ENCODE measurements around the gene PHF23. TPM values are rescaled to one million over a fixed set of nuclear protein-coding genes. Genes with fewer than 3 reads are reported as not detected.

Gene PHF23
- total RNA-seq (10 to 100 TPM; 19.2 to 23.2 TPM), total RNA-seq (22.8 to 60.4 reads per million in 2 donors)

- Mint-ChIP-seq H3K27me3 (no peaks in the 10 kb centered on the region), H3K4me3 (peak within 1 kb of the TSS; percentile 99), H3K36me3 (ENCODE audit: low read depth) (peaks cover 7% of the 10 kb centered on the region), H3K27ac (peak within 1 kb of the TSS; percentile 100), H3K4me1 (peaks cover 54% of the 10 kb centered on the region)
- DNase-seq (peak; percentile 92 to 96 (median 95)), ATAC-seq (peak; percentile 74)
- no peaks in the 10 kb centered on the region for H3K9me3 ChIP-seq (ENCODE audit: control insufficient read depth, low read length, poor library complexity, severe bottlenecking)
Observed at GRCh38 chr17:7239091-7240027, at the start of gene PHF23. PHF23 (minus strand) TSS chr17:7239457; CDS start chr17:7239279, 178 bp downstream.

GRCh38 chr17:7285679-7286078 lies 46.4 kb upstream of the PHF23 start:
- H3K9me3 ChIP-seq (ENCODE audit: control insufficient read depth, low read length, poor library complexity, severe bottlenecking) = no peaks in the 10 kb centered on the region
- H3K27ac Mint-ChIP-seq = no peak overlapping the region
- ATAC-seq (no peak), DNase-seq (no peak)
- H3K4me1 Mint-ChIP-seq = peaks cover 13% of the 10 kb centered on the region
- H3K4me3 Mint-ChIP-seq = no peak overlapping the region
- no peaks in the 10 kb centered on the region for H3K36me3 Mint-ChIP-seq (ENCODE audit: low read depth)
- H3K27me3 Mint-ChIP-seq = peaks cover 45% of the 10 kb centered on the region

- no peak overlapping the region for H3K27ac Mint-ChIP-seq
- H3K27me3 Mint-ChIP-seq = peaks cover 45% of the 10 kb centered on the region
- no peak overlapping the region for H3K4me3 Mint-ChIP-seq
- H3K9me3 ChIP-seq (ENCODE audit: control insufficient read depth, low read length, poor library complexity, severe bottlenecking) = no peaks in the 10 kb centered on the region
- DNase-seq (no peak), ATAC-seq (no peak)
- H3K36me3 Mint-ChIP-seq (ENCODE audit: low read depth) = no peaks in the 10 kb centered on the region
- peaks cover 20% of the 10 kb centered on the region for H3K4me1 Mint-ChIP-seq
Observed at GRCh38 chr17:7284911-7285310, 45.7 kb upstream of the PHF23 start.

GRCh38 chr17:7283471-7284216 lies 44.4 kb upstream of the PHF23 start:
- ATAC-seq (no peak), DNase-seq (no peak)
- Mint-ChIP-seq H3K36me3 (ENCODE audit: low read depth) (no peaks in the 10 kb centered on the region), H3K27me3 (peaks cover 45% of the 10 kb centered on the region), H3K27ac (no peak overlapping the region), H3K4me1 (peaks cover 22% of the 10 kb centered on the region), H3K4me3 (peak overlapping the region; percentile 72)
- no peaks in the 10 kb centered on the region for H3K9me3 ChIP-seq (ENCODE audit: control insufficient read depth, low read length, poor library complexity, severe bottlenecking)

- ATAC-seq (no peak), DNase-seq (no peak)
- H3K9me3 ChIP-seq (ENCODE audit: control insufficient read depth, low read length, poor library complexity, severe bottlenecking) = no peaks in the 10 kb centered on the region
- H3K4me1 Mint-ChIP-seq = peaks cover 22% of the 10 kb centered on the region
- no peak overlapping the region for H3K27ac Mint-ChIP-seq
- peaks cover 38% of the 10 kb centered on the region for H3K27me3 Mint-ChIP-seq
- H3K4me3 Mint-ChIP-seq = peak overlapping the region; percentile 71
- H3K36me3 Mint-ChIP-seq (ENCODE audit: low read depth) = no peaks in the 10 kb centered on the region
Observed at GRCh38 chr17:7282752-7283321, 43.6 kb upstream of the PHF23 start.

- Mint-ChIP-seq H3K4me1 (peaks cover 22% of the 10 kb centered on the region), H3K36me3 (ENCODE audit: low read depth) (no peaks in the 10 kb centered on the region), H3K4me3 (peak overlapping the region; percentile 84), H3K27ac (no peak overlapping the region), H3K27me3 (peaks cover 36% of the 10 kb centered on the region)
- ATAC-seq (no peak), DNase-seq (no peak)
- H3K9me3 ChIP-seq (ENCODE audit: control insufficient read depth, low read length, poor library complexity, severe bottlenecking) = no peaks in the 10 kb centered on the region
Observed at GRCh38 chr17:7281953-7282751, 42.9 kb upstream of the PHF23 start.

- Mint-ChIP-seq H3K36me3 (ENCODE audit: low read depth) (no peaks in the 10 kb centered on the region), H3K4me1 (peaks cover 22% of the 10 kb centered on the region), H3K4me3 (peak within 1 kb of the TSS; percentile 84), H3K27ac (no peak within 1 kb of the TSS), H3K27me3 (peaks cover 36% of the 10 kb centered on the region)
- ATAC-seq (peak; percentile 77), DNase-seq (peak; percentile 67 to 80 (median 77))
- H3K9me3 ChIP-seq (ENCODE audit: control insufficient read depth, low read length, poor library complexity, severe bottlenecking) = no peaks in the 10 kb centered on the region
Observed at GRCh38 chr17:7281074-7281952, 42.1 kb upstream of the PHF23 start, which contains the start of gene SLC2A4. SLC2A4 (plus strand) TSS chr17:7281718; CDS start chr17:7281935, 217 bp downstream.

- Mint-ChIP-seq H3K27ac (no peak overlapping the region), H3K36me3 (ENCODE audit: low read depth) (no peaks in the 10 kb centered on the region), H3K4me1 (peaks cover 22% of the 10 kb centered on the region), H3K4me3 (peak overlapping the region; percentile 84), H3K27me3 (peaks cover 33% of the 10 kb centered on the region)
- H3K9me3 ChIP-seq (ENCODE audit: control insufficient read depth, low read length, poor library complexity, severe bottlenecking) = no peaks in the 10 kb centered on the region
- peak; percentile 90 for ATAC-seq
- DNase-seq = peak; percentile 71 to 81 (median 74)
Observed at GRCh38 chr17:7280519-7281073, 41.3 kb upstream of the PHF23 start.

- H3K4me3 Mint-ChIP-seq = no peak overlapping the region
- H3K36me3 Mint-ChIP-seq (ENCODE audit: low read depth) = no peaks in the 10 kb centered on the region
- DNase-seq = no peak
- H3K27me3 Mint-ChIP-seq = peaks cover 24% of the 10 kb centered on the region
- H3K27ac Mint-ChIP-seq = no peak overlapping the region
- H3K9me3 ChIP-seq (ENCODE audit: control insufficient read depth, low read length, poor library complexity, severe bottlenecking) = no peaks in the 10 kb centered on the region
- H3K4me1 Mint-ChIP-seq = peaks cover 22% of the 10 kb centered on the region
- no peak for ATAC-seq
Observed at GRCh38 chr17:7279448-7279847, 40.2 kb upstream of the PHF23 start.

GRCh38 chr17:7266784-7267183 lies 27.5 kb upstream of the PHF23 start:
- DNase-seq = no peak
- no peak overlapping the region for H3K27ac Mint-ChIP-seq
- ATAC-seq = no peak
- H3K9me3 ChIP-seq (ENCODE audit: control insufficient read depth, low read length, poor library complexity, severe bottlenecking) = no peaks in the 10 kb centered on the region
- peaks cover 16% of the 10 kb centered on the region for H3K27me3 Mint-ChIP-seq
- peaks cover 22% of the 10 kb centered on the region for H3K4me1 Mint-ChIP-seq
- no peaks in the 10 kb centered on the region for H3K36me3 Mint-ChIP-seq (ENCODE audit: low read depth)
- H3K4me3 Mint-ChIP-seq = no peak overlapping the region

GRCh38 chr17:7263801-7264078 lies 24.5 kb upstream of the PHF23 start:
- ATAC-seq (no peak), DNase-seq (no peak)
- no peaks in the 10 kb centered on the region for H3K9me3 ChIP-seq (ENCODE audit: control insufficient read depth, low read length, poor library complexity, severe bottlenecking)
- peaks cover 16% of the 10 kb centered on the region for H3K27me3 Mint-ChIP-seq
- peak overlapping the region; percentile 96 for H3K4me3 Mint-ChIP-seq
- H3K27ac Mint-ChIP-seq = peak overlapping the region; percentile 88
- peaks cover 19% of the 10 kb centered on the region for H3K4me1 Mint-ChIP-seq
- H3K36me3 Mint-ChIP-seq (ENCODE audit: low read depth) = no peaks in the 10 kb centered on the region

Measured in T-helper 17 cell (primary cell).